ENCODE results near the gene CST6.

- no peak for TF ChIP-seq CTCF (IDR thresholded peaks at IDR 0.05; ENCODE audit: low read length)
- no peak for TF ChIP-seq EZH2phosphoT487 (IDR thresholded peaks at IDR 0.05; ENCODE audit: low read length)
- TF ChIP-seq EZH2 (optimal IDR thresholded peaks at IDR 0.05; ENCODE audit: low read depth, low read length): no peak
Measured at GRCh38 chr11:66051766-66052663, 40.2 kb downstream of the CST6 start, which contains the start of gene SF3B2.
